HG03045 (cell line): ENCODE results near the gene CD99.

Experiments used
- ATAC-seq: cut with Tn5 transposase; IDR thresholded peaks from one replicate; pipeline ENCODE4 v1.9.1; 2021; ENCODE audit warnings: mild to moderate bottlenecking, moderate library complexity; ENCODE audit not compliant: unreplicated experiment

CD99 gene

GRCh38 chrX:2690856-2691542, at the start of gene CD99:
CD99 (plus strand) TSS chrX:2691295; CDS start chrX:2691361, 66 bp downstream.
- ATAC-seq, result peak; percentile 91

GRCh38 chrX:2642146-2642545, 48.9 kb upstream of the CD99 start:
- no peak for ATAC-seq

DNA sequence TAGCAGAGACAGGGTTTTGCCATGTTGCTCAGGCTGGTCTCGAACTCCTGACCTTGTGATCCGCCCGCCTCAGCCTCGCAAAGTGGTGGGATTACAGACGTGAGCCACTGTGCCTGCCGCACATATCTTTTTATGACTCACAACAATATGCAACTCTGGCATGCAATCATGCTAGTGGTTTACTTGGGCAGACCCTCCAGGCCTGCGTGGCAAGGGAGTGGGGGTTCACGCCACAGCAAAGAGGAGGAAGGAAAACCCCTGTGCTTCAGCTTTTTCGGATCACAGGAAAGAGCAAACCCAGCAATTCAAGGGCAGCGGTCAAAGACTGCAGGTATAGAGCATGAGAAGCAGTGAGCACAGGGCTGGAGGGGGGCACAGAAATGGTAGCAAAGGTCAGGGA, 48.3 kb upstream of the CD99 start:
- no peak for ATAC-seq

DNA sequence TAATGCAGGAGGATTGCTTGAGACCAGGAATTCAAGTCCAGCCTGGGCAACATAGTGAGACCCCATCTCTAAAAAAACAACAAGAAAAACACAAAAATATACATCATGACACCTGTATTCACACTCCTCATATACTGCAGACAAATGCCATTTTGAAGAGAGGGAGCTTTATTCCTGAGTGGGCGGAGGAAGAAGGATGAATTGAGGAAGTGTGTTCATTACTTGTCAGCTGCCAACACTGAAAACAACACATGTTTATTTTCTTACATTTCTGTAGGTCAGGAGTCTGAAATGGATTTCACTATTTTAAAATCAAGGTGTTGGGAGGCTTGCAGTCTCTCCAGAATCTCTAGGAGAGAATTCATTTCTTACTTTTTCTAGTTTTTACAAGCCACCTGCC, 47.2 kb upstream of the CD99 start:
- ATAC-seq, result no peak

GRCh38 chrX:2645563-2645962, 45.5 kb upstream of the CD99 start:
- no peak for ATAC-seq

- ATAC-seq, result no peak
These were observed 43.5 kb upstream of the CD99 start for GRCh38 chrX:2647627-2648026.

DNA sequence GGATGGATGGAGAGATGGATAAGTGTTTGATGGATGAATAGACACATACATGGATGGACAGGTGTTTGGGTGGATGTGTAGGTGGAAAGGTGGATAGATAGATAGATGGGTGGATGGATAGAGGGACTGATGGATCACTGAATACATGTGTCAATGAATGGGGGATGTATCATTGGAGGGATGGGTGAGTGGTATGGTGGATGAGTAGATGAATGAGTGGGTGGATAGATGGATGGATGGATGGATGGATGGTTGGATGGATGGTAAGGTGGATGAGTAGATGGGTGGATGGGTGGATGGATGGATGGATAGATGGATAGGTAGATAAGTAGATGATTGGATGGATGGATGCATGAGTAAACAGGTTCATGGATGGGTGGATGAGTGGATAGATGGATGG, 41.1 kb upstream of the CD99 start:
- ATAC-seq, result no peak

DNA sequence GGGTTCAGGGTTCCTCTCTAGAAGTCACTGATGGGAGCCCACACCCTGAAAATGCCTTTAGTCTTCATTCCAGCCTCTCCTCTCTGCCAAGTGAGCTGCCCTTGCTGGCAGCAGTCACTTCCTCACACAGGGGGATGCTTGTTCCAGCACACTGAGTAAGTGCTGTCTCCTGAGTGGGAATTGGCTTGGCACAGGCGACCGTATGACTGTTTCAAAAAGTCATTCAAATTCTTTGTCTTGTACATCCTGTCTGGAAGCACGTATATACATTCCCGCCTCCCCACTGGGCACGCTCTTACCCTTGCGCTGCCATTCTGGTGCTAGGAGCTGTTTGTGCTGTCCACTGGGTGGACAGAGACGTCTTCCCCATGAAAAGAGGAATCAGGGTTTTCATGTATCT, 40.2 kb upstream of the CD99 start:
- ATAC-seq, result no peak

DNA sequence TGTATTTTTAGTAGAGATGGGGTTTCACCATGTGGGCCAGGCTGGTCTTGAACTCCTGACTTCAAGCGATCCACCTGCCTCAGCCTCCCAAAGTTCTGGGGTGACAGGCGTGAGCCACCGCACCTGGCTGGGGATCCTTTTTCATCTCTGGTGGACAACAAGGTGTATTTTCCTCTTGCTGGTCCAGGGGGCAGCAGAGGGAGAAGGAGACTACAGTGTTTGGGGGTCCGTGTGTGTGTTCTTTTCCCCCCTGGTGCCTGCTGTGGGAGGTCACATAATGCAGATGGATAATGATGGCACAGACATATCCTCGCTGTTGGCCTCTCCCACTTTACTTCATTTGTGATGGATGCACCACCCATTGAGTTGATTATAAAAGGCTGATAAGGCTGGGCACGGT, 39.0 kb upstream of the CD99 start:
- no peak for ATAC-seq

DNA sequence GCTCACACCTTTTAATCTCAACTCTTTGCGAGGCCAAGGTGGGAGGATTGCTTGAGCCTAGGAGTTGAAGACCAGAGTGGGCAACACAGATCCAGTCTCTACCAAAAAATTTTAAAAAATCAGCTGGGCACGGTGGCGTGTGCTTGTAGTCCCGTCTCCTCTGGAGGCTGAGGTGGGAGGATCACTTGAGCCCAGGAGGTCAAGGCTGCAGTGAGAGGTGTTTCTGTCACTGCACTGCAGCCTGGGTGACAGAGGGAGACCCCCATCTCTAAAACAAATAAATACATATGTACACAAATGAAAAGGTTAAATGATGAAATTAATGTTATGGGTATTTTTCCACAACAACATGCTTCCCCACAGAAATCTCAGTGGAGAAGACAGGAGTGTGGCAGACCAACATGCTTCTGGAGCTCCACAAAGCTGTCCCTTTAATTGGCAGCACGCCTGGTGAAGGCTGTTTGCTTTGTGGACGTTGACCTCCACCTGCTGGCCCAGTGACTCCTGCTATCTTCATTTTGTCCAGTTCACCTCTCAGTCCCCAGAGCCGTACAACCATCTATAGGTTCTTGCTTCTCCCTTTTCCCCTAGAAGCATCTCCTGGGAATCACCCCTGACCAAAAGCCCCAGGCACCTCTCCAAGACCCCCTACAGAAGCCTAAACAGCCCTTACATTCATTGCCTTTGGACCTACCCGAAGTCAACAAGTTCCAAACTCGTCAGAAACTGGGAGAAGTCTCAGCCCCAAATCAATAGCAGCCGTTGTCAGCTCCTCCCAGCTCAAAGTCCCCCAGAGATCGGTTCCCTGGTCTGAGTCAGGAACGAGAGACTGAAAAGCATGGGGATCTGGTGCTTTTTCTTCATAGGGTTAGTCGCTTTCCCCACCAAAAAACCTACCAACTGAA, 36.4 kb upstream of the CD99 start:
- no peak for ATAC-seq

DNA sequence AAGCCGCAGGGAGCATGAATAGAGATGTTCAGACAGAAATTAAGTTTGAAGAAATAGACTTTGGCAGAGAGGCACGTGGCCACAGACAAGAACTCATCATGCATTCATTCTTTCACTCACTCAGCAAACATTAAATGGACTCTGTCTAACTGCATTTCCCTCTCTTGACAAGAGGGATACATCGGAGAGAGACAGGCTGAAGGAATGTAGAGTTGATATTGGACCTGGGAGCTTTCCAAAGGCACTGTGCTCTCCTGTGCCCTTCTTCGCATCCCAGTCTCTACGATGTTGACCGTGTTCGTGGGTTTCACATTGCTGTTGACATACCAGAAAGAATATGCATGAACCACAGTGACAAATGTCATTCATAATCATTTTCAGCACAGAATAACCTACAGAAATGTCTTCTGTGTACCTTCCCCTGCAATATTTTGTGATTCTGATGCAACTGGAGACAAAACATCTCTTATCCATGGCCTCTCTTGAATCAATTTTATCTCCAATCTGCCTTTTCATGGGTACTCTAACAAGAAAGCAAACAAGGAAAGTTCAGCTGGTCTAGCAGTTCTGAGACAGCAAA, 34.7 kb upstream of the CD99 start:
- ATAC-seq, result no peak

- no peak for ATAC-seq
These were observed 33.5 kb upstream of the CD99 start for GRCh38 chrX:2657532-2658113.

GRCh38 chrX:2658585-2659292, 32.4 kb upstream of the CD99 start:
- ATAC-seq, result no peak

- no peak for ATAC-seq
These were observed 28.5 kb upstream of the CD99 start for GRCh38 chrX:2662586-2662985.

GRCh38 chrX:2664502-2664901, 26.6 kb upstream of the CD99 start:
- ATAC-seq, result no peak

DNA sequence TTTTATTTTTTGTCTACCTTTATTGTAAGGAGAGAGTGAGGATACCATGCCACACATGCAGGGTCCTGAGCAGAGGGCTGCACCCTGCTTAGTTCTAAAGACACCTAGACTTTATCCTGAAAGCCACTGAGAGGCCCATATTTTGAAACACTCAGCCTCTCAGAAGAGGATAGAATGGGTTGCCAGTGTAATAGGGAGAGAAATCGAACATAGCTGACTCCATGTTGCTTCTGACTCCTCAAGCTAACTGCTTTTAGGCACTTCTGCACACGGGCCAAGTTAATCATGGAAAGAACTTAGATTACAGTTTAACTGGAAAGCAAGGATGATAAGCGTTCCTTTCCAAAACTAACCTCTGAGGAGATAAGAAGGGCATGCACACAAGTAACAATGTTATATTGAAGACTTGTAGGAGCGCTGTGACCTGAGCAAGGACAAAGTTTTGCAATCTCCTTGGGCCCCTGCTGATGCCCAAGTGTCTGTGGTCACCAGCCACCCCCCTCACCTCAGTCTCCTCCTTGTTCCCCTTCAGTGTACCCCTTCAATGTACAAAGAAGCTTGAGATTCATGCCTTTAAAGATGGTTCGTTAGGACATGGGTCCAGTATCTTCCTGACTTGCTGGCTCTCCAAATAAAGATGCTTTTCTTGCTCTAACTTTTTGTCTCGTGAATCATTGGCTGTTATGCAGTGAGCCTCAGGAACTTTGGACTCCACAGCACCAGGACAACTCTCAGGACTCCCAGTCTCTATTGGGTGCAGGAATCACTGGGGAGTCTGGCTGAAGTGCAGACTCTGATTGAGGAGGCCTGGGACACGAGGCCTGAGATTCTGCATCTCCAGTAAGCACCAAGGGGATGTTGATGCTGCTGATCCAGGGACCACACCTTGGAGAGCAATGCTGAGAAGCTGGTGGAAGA, 25.4 kb upstream of the CD99 start:
- no peak for ATAC-seq

DNA sequence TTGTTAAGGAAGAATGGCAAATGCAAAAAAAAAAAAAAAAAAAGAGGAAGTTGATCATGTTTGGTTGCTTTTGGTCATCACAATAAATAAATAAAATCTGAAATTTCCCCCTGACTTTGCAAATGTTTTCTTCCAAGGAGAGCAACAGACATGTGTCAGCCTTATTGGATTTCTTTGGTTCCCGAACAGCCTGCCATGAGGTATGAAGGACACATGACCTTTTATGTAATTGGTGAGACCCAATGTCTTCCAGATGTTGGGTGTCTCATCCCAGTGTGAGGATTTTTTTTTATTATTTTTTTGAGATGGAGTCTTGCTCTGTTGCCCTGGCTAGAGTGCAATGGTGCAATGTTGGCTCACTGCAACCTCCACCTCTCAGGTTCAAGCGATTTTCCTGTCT, 24.6 kb upstream of the CD99 start:
- no peak for ATAC-seq

GRCh38 chrX:2670978-2671377, 20.1 kb upstream of the CD99 start:
- no peak for ATAC-seq

DNA sequence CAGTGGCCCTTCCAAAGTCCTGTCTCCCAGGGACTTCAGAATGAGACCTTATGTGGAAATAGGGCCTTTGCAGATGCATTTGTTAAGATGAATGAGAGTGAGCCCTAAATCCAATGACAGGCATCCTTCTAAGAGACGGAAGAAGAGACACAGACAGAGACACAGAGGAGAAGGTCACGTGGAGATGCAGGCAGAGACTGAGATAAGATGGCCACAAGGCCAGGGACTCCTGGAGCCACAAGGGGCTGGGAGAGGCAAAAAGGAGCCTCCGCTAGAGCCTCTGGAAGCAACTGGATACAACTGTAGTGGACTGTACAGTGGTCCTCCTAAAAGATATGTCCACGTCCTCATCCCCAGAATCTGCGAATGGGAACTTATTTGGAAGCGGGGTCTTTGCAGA, 19.0 kb upstream of the CD99 start:
- no peak for ATAC-seq

DNA sequence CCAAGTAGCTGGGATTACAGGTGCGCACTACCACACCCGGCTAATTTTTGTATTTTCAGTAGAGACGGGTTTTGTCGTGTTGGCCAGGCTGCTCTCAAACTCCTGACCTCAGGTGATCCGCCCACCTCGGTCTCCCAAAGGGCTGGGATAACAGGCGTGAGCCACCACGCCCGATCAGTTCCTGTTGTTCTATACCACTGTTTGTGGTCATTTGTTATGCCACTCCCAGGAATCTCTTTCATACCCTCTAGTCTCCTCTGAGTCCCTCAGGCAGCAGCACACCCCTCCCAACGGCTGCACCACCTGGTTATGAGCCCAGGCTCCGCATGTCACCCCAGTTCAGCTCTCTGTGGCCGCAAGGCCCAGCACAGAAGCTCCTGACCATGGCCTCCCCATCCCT, 17.5 kb upstream of the CD99 start:
- no peak for ATAC-seq
